HG02623 (cell line): Measurements from ENCODE around the gene TBCEL.
"Not testable (repeated sequence)": the region's sequence is repeated elsewhere in the genome, so short reads cannot be mapped to it uniquely, and the experiment has no call there.

Source experiments
- ATAC-seq: cut with Tn5 transposase; IDR thresholded peaks from one replicate; pipeline ENCODE4 v1.9.1; 2021; ENCODE audit warnings: moderate library complexity; ENCODE audit not compliant: unreplicated experiment

TBCEL gene

DNA sequence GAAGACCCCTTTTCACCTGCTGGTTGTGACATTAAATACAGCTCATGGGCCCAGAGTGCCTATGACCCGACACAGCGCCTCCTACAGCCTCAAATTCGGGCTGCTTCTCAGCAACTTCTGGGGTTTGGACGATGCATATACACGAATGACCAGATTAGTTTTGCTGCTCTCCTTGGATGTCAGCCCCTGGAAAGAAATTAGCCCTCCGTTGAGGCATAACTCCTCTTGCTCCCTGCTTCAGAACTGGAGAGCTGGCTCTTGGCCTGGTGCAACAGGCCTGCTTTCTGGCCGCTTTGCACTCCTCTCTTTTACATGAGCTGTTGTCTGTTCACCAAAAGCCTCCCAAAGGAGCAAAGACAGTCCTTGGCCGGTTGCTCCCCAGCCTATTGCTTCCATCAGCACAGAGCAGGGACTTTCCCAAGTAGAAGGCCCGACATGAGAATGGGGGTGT, 80.4 kb downstream of the TBCEL start:
- no peak for ATAC-seq

GRCh38 chr11:121105063-121105480, 81.2 kb downstream of the TBCEL start:
- ATAC-seq: no peak

GRCh38 chr11:121105481-121106195, 81.7 kb downstream of the TBCEL start:
- ATAC-seq: no peak

GRCh38 chr11:121106812-121107211, 82.9 kb downstream of the TBCEL start:
- no peak for ATAC-seq

DNA sequence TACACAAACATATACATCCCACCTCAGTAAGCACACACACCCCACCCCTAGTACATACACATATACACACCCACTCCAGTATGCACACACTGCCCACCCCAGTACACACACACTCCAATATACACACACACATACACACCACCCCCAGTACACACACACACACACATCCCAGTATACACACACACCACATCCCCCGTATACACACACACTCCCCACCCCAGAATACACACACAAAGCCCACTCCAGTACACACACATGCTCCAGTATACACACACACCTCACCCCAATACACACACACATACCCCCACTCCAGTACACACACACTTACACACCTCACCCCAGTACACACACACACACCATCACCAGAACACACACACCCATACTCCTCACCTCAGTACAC, 84.5 kb downstream of the TBCEL start:
- no peak for ATAC-seq

- ATAC-seq: no peak
Observed at GRCh38 chr11:121109471-121109870, 85.6 kb downstream of the TBCEL start.

GRCh38 chr11:121109916-121110586, 86.1 kb downstream of the TBCEL start:
- no peak for ATAC-seq

- no peak for ATAC-seq
Observed at GRCh38 chr11:121110871-121111724, 87.2 kb downstream of the TBCEL start.

- ATAC-seq: no peak
Observed at GRCh38 chr11:121112498-121113455, 88.9 kb downstream of the TBCEL start.

GRCh38 chr11:121113611-121114010, 89.7 kb downstream of the TBCEL start:
- no peak for ATAC-seq

DNA sequence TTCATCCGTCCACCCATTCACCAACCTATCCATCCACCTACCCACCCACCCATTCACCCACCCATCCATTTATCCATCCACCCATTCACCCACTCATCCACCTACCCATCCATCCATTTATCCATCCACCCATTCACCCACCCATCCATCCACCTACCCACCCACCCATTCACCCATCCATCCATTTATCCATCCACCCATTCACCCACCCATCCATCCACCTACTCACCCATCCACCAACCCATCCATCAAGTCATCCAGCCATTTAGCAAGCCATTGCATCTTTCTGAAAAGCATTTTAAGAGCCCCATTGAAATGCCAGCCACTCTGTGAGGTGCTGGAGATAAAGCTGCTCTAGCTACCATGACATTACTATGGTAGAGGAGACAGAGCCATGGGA, 91.1 kb downstream of the TBCEL start:
- not testable (repeated sequence) for ATAC-seq

GRCh38 chr11:121117788-121118187, 93.9 kb downstream of the TBCEL start:
- no peak for ATAC-seq

DNA sequence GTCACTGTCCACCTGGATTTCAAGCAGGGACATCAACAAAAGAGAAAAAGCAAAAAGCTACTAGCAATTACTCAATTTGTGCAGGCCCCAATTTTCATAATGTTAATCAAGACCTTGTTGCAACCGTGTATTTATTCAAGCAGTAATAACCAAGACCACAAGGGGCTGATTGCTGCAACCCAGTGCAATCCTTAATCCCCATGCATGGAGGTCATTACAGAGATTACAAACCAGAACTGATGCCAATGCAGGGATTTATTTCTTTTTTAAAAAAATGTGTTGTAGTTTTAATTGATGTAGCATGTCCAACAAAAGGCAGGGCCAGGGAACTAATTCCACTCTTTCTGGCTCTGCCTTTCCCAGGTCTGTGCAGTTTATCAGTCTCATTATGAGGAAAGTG, 95.5 kb downstream of the TBCEL start:
- ATAC-seq: no peak

DNA sequence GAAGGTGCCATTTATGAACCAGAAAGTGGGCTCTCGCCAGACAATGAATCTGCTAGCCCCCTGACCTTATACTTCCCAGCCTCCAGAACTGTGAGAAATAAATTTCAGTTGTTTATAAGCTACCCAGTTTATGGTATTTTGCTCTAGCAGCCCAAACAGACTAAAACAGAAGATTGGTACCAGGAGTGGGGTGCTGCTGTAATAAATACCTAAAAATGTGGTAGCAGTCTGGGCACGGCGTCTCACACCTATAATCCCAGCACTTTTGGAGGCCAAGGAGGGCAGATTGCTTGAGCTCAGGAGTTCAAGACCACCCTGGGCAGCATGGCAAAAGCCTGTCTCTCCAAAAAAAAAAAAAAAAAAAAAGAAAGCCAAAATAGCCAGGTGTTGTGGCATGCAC, 98.4 kb downstream of the TBCEL start:
- ATAC-seq: no peak

- ATAC-seq: no peak
Observed at GRCh38 chr11:121123496-121124069, 99.7 kb downstream of the TBCEL start.

DNA sequence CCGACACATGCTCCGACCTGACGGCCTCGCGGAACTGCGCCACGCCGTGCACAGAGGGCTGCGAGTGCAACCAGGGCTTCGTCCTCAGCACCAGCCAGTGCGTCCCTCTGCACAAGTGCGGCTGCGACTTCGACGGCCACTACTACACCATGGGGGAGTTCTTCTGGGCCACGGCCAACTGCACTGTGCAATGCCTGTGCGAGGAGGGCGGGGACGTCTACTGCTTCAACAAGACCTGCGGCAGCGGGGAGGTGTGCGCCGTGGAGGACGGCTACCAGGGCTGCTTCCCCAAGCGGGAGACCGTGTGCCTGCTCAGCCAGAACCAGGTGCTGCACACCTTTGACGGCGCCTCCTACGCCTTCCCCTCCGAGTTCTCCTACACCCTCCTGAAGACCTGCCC, 103.9 kb downstream of the TBCEL start:
- no peak for ATAC-seq

- no peak for ATAC-seq
Observed at GRCh38 chr11:121129362-121130340, 105.7 kb downstream of the TBCEL start.

DNA sequence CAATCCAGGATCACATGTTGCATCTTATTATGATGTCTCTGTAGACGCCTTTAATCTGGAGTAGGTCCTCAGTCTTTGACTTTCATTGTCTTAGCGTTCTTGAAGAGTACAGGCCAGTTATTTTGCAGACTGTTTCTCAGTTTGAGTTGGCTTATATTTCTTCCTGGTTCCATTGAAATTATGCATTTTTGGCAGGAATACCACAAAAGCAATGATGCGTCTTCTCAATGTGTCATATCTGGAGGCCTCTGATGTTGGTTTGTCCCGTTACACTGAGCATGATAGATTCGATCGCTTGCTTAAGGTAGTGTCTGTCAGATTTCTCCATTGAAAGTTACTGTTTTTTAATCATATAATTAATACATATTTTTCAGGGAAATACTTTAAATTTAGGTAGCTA, 107.8 kb downstream of the TBCEL start:
- no peak for ATAC-seq
